A673 (cell line): ENCODE results near the gene DMD. TPM values are rescaled to one million over a fixed set of nuclear protein-coding genes. Genes with fewer than 3 reads are reported as not detected.

Experiments
- BruUV-seq: library from RNA; stranded (reverse); fragments of 400-500 nt; replicated peaks from 2 replicates; lab custom pipeline; 2021; lab: Mats Ljungman, UMichigan
- CTCF ChIA-PET: fragments of 300-600 bp; sonication (Branson Sonifier 250); formaldehyde crosslinking; loops from one replicate; lab custom pipeline; 2022; ENCODE audit warnings: antibody characterized with exemption; lab: Charles Lee
- POLR2A ChIA-PET: fragments of 300-600 bp; sonication (Branson Sonifier 250); formaldehyde crosslinking; loops from one replicate; lab custom pipeline; 2022; ENCODE audit warnings: antibody characterized with exemption; ENCODE audit not compliant: low non-redundant PET; lab: Charles Lee
- DNase-seq: peaks from one replicate; pipeline ENCODE4 v3.0.0-alpha.2; 2015; ENCODE audit warnings: low spot score
- H3K27ac ChIP-seq: fragments of 200-600 bp; sonication (generic); 2 replicates; pipeline ENCODE4 v1.5.1; 2016; ENCODE audit warnings: mixed run types, low read depth, mild to moderate bottlenecking, mixed read lengths, antibody characterized with exemption, low read length; ENCODE audit not compliant: poor library complexity, severe bottlenecking
- H3K27me3 ChIP-seq: fragments of 200-600 bp; sonication (generic); replicated peaks from 2 replicates; pipeline ENCODE4 v1.6.1; 2017; ENCODE audit warnings: mixed run types, low read depth, mild to moderate bottlenecking, mixed read lengths, antibody characterized with exemption, low read length; ENCODE audit not compliant: insufficient read depth, poor library complexity
- H3K36me3 ChIP-seq: fragments of 200-600 bp; sonication (generic); 2 replicates; pipeline ENCODE4 v1.6.1; 2016; ENCODE audit warnings: mixed run types, mild to moderate bottlenecking, mixed read lengths, antibody characterized with exemption, low read length; ENCODE audit not compliant: insufficient read depth, poor library complexity, severe bottlenecking
- H3K4me1 ChIP-seq: fragments of 200-600 bp; sonication (generic); 2 replicates; pipeline ENCODE4 v1.6.1; 2017; ENCODE audit warnings: mixed run types, mild to moderate bottlenecking, mixed read lengths, antibody characterized with exemption, low read length; ENCODE audit not compliant: insufficient read depth, poor library complexity, severe bottlenecking
- H3K4me3 ChIP-seq: fragments of 200-600 bp; sonication (generic); 2 replicates; pipeline ENCODE4 v1.5.1; 2016; ENCODE audit warnings: low read depth, mixed run types, mild to moderate bottlenecking, mixed read lengths, low read length; ENCODE audit not compliant: poor library complexity, severe bottlenecking
- H3K9me3 ChIP-seq: fragments of 200-600 bp; sonication (generic); 2 replicates; pipeline ENCODE4 v1.6.1; 2016; ENCODE audit warnings: mixed run types, low read depth, mild to moderate bottlenecking, mixed read lengths, antibody characterized with exemption, low read length; ENCODE audit not compliant: poor library complexity, severe bottlenecking
- CTCF ChIP-seq: fragments of 300-800, 200-600 bp; sonication (generic); conservative IDR thresholded peaks from 2 replicates; pipeline ENCODE4 v1.5.1; 2017; ENCODE audit warnings: low read depth, mild to moderate bottlenecking, antibody characterized with exemption, low read length, moderate library complexity, mixed read lengths
- EZH2 ChIP-seq: fragments of 200-600 bp; sonication (generic); IDR thresholded peaks from 2 replicates; pipeline ENCODE4 v1.6.1; 2017; ENCODE audit warnings: borderline replicate concordance, low read depth, mild to moderate bottlenecking, mixed read lengths, antibody characterized with exemption, low read length; ENCODE audit not compliant: poor library complexity, severe bottlenecking
- intact Hi-C: fragments of 100-400 bp; cut with micrococcal nuclease; formaldehyde crosslinking; loops from one replicate; pipeline ENCODE4 v1.10.0; 2022; ENCODE audit not compliant: unreplicated experiment
- total RNA-seq: library from RNA; stranded (reverse); gene quantifications from 2 replicates; pipeline ENCODE4 v1.2.3, GENCODE V29; 2021

Gene DMD
- total RNA-seq, 1 experiment from 2014 or later, result 5.4 TPM

- ChIA-PET POLR2A (no interaction called here), CTCF (no interaction called here)
- Histone ChIP-seq H3K9me3 (no peaks in the 10 kb centered on the region), H3K4me1 (no peaks in the 10 kb centered on the region), H3K4me3 (no peak overlapping the region), H3K27me3 (peaks cover 4% of the 10 kb centered on the region), H3K36me3 (no peaks in the 10 kb centered on the region), H3K27ac (no peak overlapping the region)
- TF ChIP-seq EZH2 (no peak), CTCF (no peak)
- DNase-seq, result no peak
- intact Hi-C loops, result no loop called here
- BruUV-seq, result no TSS peak
Observed at GRCh38 chrX:31114858-31115257, 2096.5 kb downstream of the DMD start.

GRCh38 chrX:31112226-31112999, 2098.9 kb downstream of the DMD start:
- H3K4me3 ChIP-seq, result no peak overlapping the region
- CTCF ChIA-PET, result no interaction called here

GRCh38 chrX:31110657-31111056, 2100.7 kb downstream of the DMD start:
- CTCF ChIA-PET, result no interaction called here
- H3K4me3 ChIP-seq, result no peak overlapping the region
- no TSS peak for BruUV-seq
- no peak for DNase-seq
- no peak overlapping the region for H3K27ac ChIP-seq
- H3K9me3 ChIP-seq, result no peaks in the 10 kb centered on the region
- H3K36me3 ChIP-seq, result no peaks in the 10 kb centered on the region
- intact Hi-C loops, result no loop called here
- POLR2A ChIA-PET, result no interaction called here
- peaks cover 4% of the 10 kb centered on the region for H3K27me3 ChIP-seq
- no peaks in the 10 kb centered on the region for H3K4me1 ChIP-seq
- TF ChIP-seq EZH2 (no peak), CTCF (no peak)

More at GRCh38 chrX:31112226-31112999, 2098.9 kb downstream of the DMD start:
- POLR2A ChIA-PET, result no interaction called here
- Histone ChIP-seq H3K27me3 (peaks cover 4% of the 10 kb centered on the region), H3K27ac (no peak overlapping the region), H3K36me3 (no peaks in the 10 kb centered on the region), H3K9me3 (no peaks in the 10 kb centered on the region), H3K4me1 (no peaks in the 10 kb centered on the region)
- no TSS peak for BruUV-seq
- no peak for DNase-seq
- no peak for TF ChIP-seq CTCF
- no peak for TF ChIP-seq EZH2
- intact Hi-C loops, result no loop called here
